ENCODE measurements around the gene SYT1. TPM values are rescaled to one million over a fixed set of nuclear protein-coding genes. Genes with fewer than 3 reads are reported as not detected.

The SYT1 gene
- total RNA-seq: 4.5 and 12.0 TPM in 2 replicates

GRCh38 chr12:78864403-78864869 lies at the start of gene SYT1:
Gene SYT1 (plus strand): TSS chr12:78864774.

